ENCODE data around the gene RELN.

The RELN gene

GRCh38 chr7:103989785-103990767 lies 618 bp upstream of the RELN start (continued):
- TF ChIP-seq PRDM2 (tag by site-specific recombination; IDR thresholded peaks at IDR 0.05; ENCODE audit: borderline replicate concordance), result no peak
- no peak for TF ChIP-seq ZNF169 (tag by site-specific recombination; IDR thresholded peaks at IDR 0.05)
- TF ChIP-seq, protein P1, sequence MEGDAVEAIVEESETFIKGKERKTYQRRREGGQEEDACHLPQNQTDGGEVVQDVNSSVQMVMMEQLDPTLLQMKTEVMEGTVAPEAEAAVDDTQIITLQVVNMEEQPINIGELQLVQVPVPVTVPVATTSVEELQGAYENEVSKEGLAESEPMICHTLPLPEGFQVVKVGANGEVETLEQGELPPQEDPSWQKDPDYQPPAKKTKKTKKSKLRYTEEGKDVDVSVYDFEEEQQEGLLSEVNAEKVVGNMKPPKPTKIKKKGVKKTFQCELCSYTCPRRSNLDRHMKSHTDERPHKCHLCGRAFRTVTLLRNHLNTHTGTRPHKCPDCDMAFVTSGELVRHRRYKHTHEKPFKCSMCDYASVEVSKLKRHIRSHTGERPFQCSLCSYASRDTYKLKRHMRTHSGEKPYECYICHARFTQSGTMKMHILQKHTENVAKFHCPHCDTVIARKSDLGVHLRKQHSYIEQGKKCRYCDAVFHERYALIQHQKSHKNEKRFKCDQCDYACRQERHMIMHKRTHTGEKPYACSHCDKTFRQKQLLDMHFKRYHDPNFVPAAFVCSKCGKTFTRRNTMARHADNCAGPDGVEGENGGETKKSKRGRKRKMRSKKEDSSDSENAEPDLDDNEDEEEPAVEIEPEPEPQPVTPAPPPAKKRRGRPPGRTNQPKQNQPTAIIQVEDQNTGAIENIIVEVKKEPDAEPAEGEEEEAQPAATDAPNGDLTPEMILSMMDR (tag by site-specific recombination; IDR thresholded peaks at IDR 0.05), result 0 out of 2 replicates have a peak, but pooled peaks have one; percentile 43
- no peak for TF ChIP-seq ZNF513 (tag by site-specific recombination; IDR thresholded peaks at IDR 0.05)
- TF ChIP-seq ZBTB6 (tag by site-specific recombination; IDR thresholded peaks at IDR 0.05), result no peak
- no peak for TF ChIP-seq ZNF488 (tag by site-specific recombination; IDR thresholded peaks at IDR 0.05)
- no peak for TF ChIP-seq ZNF239 (tag by site-specific recombination; IDR thresholded peaks at IDR 0.05)
- TF ChIP-seq ZNF571 (tag by site-specific recombination; IDR thresholded peaks at IDR 0.05), result no peak
- no peak for TF ChIP-seq ZNF701 (tag by site-specific recombination; IDR thresholded peaks at IDR 0.05)
- TF ChIP-seq ZNF335 (tag by site-specific recombination; conservative IDR thresholded peaks at IDR 0.05), result peak; percentile 93
- TF ChIP-seq ZNF23 (tag by site-specific recombination; IDR thresholded peaks at IDR 0.05; ENCODE audit: borderline replicate concordance), result no peak
- TF ChIP-seq PATZ1 (tag by site-specific recombination; IDR thresholded peaks at IDR 0.05), result no peak
- no peak for TF ChIP-seq ZNF426 (tag by site-specific recombination; IDR thresholded peaks at IDR 0.05)
- TF ChIP-seq ZBTB48 (tag by site-specific recombination; IDR thresholded peaks at IDR 0.05), result peak; percentile 70
- no peak for TF ChIP-seq INSM2 (tag by site-specific recombination; IDR thresholded peaks at IDR 0.05)
- no peak for TF ChIP-seq ZFP37 (tag by site-specific recombination; IDR thresholded peaks at IDR 0.05)
- TF ChIP-seq, protein P2, sequence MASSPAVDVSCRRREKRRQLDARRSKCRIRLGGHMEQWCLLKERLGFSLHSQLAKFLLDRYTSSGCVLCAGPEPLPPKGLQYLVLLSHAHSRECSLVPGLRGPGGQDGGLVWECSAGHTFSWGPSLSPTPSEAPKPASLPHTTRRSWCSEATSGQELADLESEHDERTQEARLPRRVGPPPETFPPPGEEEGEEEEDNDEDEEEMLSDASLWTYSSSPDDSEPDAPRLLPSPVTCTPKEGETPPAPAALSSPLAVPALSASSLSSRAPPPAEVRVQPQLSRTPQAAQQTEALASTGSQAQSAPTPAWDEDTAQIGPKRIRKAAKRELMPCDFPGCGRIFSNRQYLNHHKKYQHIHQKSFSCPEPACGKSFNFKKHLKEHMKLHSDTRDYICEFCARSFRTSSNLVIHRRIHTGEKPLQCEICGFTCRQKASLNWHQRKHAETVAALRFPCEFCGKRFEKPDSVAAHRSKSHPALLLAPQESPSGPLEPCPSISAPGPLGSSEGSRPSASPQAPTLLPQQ (tag by site-specific recombination; IDR thresholded peaks at IDR 0.05), result no peak

Measured in HEK293 (cell line).